Activated T-helper 17 cell treated with anti-CD3 and anti-CD28 coated beads, Interleukin-2, amount 50 U/mL, for 72 hours (primary cell): ENCODE measurements around the gene MYO9A. TPM values are rescaled to one million over a fixed set of nuclear protein-coding genes. Genes with fewer than 3 reads are reported as not detected.
"Not testable (repeated sequence)": the region's sequence is repeated elsewhere in the genome, so short reads cannot be mapped to it uniquely, and the experiment has no call there.

ENCODE experiments used
- ATAC-seq: fragments of 150-1000 bp; cut with Tn5 transposase; replicated peaks from 2 replicates; pipeline ENCODE4 v1.10.0; 2021; ENCODE audit warnings: mild to moderate bottlenecking, moderate library complexity
- H3K27ac Mint-ChIP-seq: one replicate; pipeline ENCODE4 v1.8.0; 2022; ENCODE audit warnings: mixed read lengths
- H3K27me3 Mint-ChIP-seq: one replicate; pipeline ENCODE4 v1.8.0; 2022; ENCODE audit warnings: mixed read lengths
- H3K36me3 Mint-ChIP-seq: one replicate; pipeline ENCODE4 v1.8.0; 2022; ENCODE audit warnings: low read depth, mild to moderate bottlenecking, mixed read lengths
- H3K4me1 Mint-ChIP-seq: one replicate; pipeline ENCODE4 v1.8.0; 2022; ENCODE audit warnings: mixed read lengths
- H3K4me3 Mint-ChIP-seq: one replicate; pipeline ENCODE4 v1.8.0; 2022; ENCODE audit warnings: mild to moderate bottlenecking, mixed read lengths
- H3K9me3 Mint-ChIP-seq: one replicate; pipeline ENCODE4 v1.8.0; 2022; ENCODE audit warnings: mixed read lengths
- total RNA-seq, 2 donors: library from RNA; stranded (reverse); gene quantifications; one replicate each; pipeline ENCODE4 v1.2.3, GENCODE V29; 2022

Gene MYO9A
- total RNA-seq, 2 donors from 2014 or later, result 20.5 to 29.3 TPM

DNA sequence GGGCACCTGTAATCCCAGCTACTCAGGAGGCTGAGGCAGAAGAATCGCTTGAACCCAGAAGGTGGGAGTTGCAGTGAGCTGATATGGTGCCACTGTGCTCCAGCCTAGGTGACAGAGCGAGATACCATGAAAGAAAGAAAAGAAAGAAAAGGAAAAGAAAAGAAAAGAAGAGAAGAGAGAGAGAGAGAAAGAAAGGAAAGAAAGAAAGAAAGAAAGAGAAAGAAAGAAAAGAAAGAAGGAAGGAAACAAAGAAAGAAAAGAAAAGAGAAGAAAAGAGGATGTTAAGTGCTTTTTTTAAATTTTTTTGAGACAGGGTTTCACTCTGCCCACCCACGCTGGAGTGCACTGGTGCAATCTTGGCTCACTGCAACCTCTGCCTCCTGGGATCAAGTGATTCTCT is 103.4 kb downstream of the MYO9A start:
- not testable (repeated sequence) for H3K4me3 Mint-ChIP-seq, H3K27ac Mint-ChIP-seq, H3K4me1 Mint-ChIP-seq, ATAC-seq, H3K9me3 Mint-ChIP-seq, H3K27me3 Mint-ChIP-seq
- H3K36me3 Mint-ChIP-seq, result peaks cover 16% of the 10 kb centered on the region

DNA sequence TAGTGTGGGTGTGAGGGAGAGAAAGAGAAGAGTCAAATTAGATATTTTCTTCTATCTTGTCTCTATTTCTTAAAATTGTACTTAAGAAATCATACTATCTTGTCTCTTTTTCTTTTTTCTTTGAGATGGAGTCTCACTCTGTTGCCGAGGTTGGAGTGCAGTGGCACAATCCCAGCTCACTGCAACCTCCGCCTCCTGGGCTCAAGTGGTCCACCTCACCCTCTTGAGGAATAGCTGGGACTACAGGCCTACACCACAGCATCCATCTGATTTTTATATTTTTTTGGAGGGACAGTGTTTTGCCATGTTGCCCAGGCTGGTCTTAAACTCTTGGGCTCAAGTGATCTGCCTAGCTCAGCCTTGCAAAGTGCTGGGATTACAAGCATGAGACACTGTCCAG is 104.2 kb downstream of the MYO9A start:
- Mint-ChIP-seq H3K27ac (no peak overlapping the region), H3K9me3 (no peaks in the 10 kb centered on the region), H3K27me3 (no peaks in the 10 kb centered on the region), H3K4me3 (no peak overlapping the region), H3K4me1 (no peaks in the 10 kb centered on the region), H3K36me3 (peaks cover 16% of the 10 kb centered on the region)
- no peak for ATAC-seq

- no peak overlapping the region for H3K27ac Mint-ChIP-seq
- peaks cover 25% of the 10 kb centered on the region for H3K36me3 Mint-ChIP-seq
- no peaks in the 10 kb centered on the region for H3K4me1 Mint-ChIP-seq
- no peaks in the 10 kb centered on the region for H3K27me3 Mint-ChIP-seq
- no peaks in the 10 kb centered on the region for H3K9me3 Mint-ChIP-seq
- no peak overlapping the region for H3K4me3 Mint-ChIP-seq
- ATAC-seq, result peak; percentile 53
Measured at GRCh38 chr15:72011302-72011942, 106.5 kb downstream of the MYO9A start.

GRCh38 chr15:72009222-72009621 is 108.7 kb downstream of the MYO9A start:
- H3K27ac Mint-ChIP-seq, result no peak overlapping the region
- no peaks in the 10 kb centered on the region for H3K27me3 Mint-ChIP-seq
- H3K4me1 Mint-ChIP-seq, result no peaks in the 10 kb centered on the region
- H3K36me3 Mint-ChIP-seq, result peaks cover 35% of the 10 kb centered on the region
- no peaks in the 10 kb centered on the region for H3K9me3 Mint-ChIP-seq
- no peak for ATAC-seq
- H3K4me3 Mint-ChIP-seq, result no peak overlapping the region

- H3K27ac Mint-ChIP-seq, result no peak overlapping the region
- no peak for ATAC-seq
- H3K27me3 Mint-ChIP-seq, result no peaks in the 10 kb centered on the region
- H3K9me3 Mint-ChIP-seq, result no peaks in the 10 kb centered on the region
- H3K36me3 Mint-ChIP-seq, result peaks cover 50% of the 10 kb centered on the region
- no peak overlapping the region for H3K4me3 Mint-ChIP-seq
- H3K4me1 Mint-ChIP-seq, result no peaks in the 10 kb centered on the region
Measured at GRCh38 chr15:72006382-72006781, 111.6 kb downstream of the MYO9A start.

- Mint-ChIP-seq H3K9me3 (no peaks in the 10 kb centered on the region), H3K4me1 (no peaks in the 10 kb centered on the region), H3K27me3 (no peaks in the 10 kb centered on the region), H3K36me3 (peaks cover 54% of the 10 kb centered on the region), H3K27ac (no peak overlapping the region), H3K4me3 (no peak overlapping the region)
- ATAC-seq, result no peak
Measured at GRCh38 chr15:72005483-72005882, 112.5 kb downstream of the MYO9A start.

- no peak overlapping the region for H3K4me3 Mint-ChIP-seq
- ATAC-seq, result no peak
- peaks cover 50% of the 10 kb centered on the region for H3K36me3 Mint-ChIP-seq
- no peaks in the 10 kb centered on the region for H3K9me3 Mint-ChIP-seq
- no peaks in the 10 kb centered on the region for H3K4me1 Mint-ChIP-seq
- no peaks in the 10 kb centered on the region for H3K27me3 Mint-ChIP-seq
- H3K27ac Mint-ChIP-seq, result no peak overlapping the region
Measured at GRCh38 chr15:71999807-72000206, 118.1 kb downstream of the MYO9A start.

DNA sequence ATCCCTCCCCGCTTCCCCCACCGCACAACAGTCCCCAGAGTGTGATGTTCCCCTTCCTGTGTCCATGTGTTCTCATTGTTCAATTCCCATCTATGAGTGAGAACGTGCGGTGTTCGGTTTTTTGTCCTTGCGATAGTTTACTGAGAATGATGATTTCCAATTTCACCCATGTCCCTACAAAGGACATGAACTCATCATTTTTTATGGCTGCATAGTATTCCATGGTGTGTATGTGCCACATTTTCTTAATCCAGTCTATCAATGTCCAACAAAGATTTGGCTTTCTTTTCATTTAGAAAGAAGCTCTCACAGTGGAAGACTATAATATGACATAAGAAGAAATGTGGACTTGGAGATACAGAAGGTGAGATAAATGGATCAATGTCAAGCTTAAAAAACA is 119.2 kb downstream of the MYO9A start:
- not testable (repeated sequence) for H3K4me3 Mint-ChIP-seq, H3K27ac Mint-ChIP-seq, ATAC-seq, H3K4me1 Mint-ChIP-seq, H3K9me3 Mint-ChIP-seq, H3K27me3 Mint-ChIP-seq
- H3K36me3 Mint-ChIP-seq, result peaks cover 50% of the 10 kb centered on the region

DNA sequence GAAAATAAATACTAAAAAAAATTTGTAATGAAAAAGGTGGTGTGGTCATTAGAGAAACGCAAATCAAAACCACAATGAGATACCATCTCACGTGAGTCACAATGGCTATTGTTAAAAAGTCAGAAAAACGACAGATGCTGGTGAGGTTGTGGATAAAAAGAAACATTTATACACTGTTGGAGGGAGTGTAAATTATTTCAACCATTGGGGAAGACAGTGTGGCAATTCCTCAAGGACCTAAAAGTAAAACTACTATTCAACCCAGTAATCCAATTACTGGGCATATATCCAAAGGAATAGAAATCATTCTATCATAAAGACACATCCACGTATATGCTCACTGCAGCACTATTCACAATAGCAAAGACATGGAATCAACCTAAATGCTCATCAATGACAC is 120.3 kb downstream of the MYO9A start:
- Mint-ChIP-seq H3K27ac (no peak overlapping the region), H3K9me3 (no peaks in the 10 kb centered on the region), H3K4me1 (no peaks in the 10 kb centered on the region), H3K4me3 (no peak overlapping the region), H3K27me3 (no peaks in the 10 kb centered on the region), H3K36me3 (peaks cover 46% of the 10 kb centered on the region)
- no peak for ATAC-seq

DNA sequence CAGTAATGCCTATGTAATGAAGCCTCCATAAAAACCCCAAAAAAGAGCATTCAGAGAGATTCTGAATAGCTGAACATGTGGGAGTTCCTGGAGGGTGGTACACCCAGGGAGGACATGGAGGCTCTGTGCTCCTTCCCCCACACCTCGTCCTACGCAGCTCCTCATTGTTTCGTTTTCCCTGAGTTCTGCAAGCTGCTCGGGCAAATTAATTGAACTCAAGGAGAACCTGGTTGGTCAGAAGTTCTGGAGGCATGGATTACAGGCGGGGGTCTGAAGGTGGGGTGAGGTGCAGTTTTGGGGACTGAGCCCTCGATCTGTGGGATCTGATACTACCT is 142.2 kb downstream of the MYO9A start:
- Mint-ChIP-seq H3K4me1 (no peaks in the 10 kb centered on the region), H3K4me3 (no peak overlapping the region), H3K27ac (no peak overlapping the region), H3K36me3 (peaks cover 43% of the 10 kb centered on the region), H3K9me3 (no peaks in the 10 kb centered on the region), H3K27me3 (no peaks in the 10 kb centered on the region)
- ATAC-seq, result no peak

DNA sequence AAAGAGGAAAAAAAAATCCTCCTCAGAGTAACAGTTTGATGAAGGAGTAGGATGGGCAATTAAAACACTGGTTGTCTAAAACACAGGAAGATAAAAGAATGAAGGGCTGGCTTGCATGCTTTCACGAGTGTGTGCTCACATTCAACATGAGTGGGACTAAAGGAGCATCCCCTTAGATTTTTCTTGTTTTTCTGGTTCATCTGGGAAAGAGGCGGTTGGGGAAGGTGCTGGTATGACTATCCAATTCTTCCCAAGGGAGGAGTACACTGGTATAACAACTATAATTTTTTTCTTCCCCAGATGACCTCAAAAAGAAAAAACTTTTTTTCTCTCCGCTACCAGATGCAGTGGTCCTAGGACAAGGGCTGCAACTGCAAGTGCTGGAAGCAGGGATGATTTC is 143.7 kb downstream of the MYO9A start:
- Mint-ChIP-seq H3K4me3 (no peak overlapping the region), H3K27ac (no peak overlapping the region), H3K4me1 (no peaks in the 10 kb centered on the region), H3K9me3 (no peaks in the 10 kb centered on the region), H3K36me3 (peaks cover 46% of the 10 kb centered on the region), H3K27me3 (no peaks in the 10 kb centered on the region)
- no peak for ATAC-seq

GRCh38 chr15:71973366-71973765 is 144.6 kb downstream of the MYO9A start:
- Mint-ChIP-seq H3K27ac (no peak overlapping the region), H3K4me3 (no peak overlapping the region), H3K9me3 (no peaks in the 10 kb centered on the region), H3K4me1 (no peaks in the 10 kb centered on the region), H3K36me3 (peaks cover 39% of the 10 kb centered on the region), H3K27me3 (no peaks in the 10 kb centered on the region)
- no peak for ATAC-seq

GRCh38 chr15:71971905-71972304 is 146.0 kb downstream of the MYO9A start:
- Mint-ChIP-seq H3K9me3 (no peaks in the 10 kb centered on the region), H3K36me3 (peaks cover 38% of the 10 kb centered on the region), H3K4me3 (no peak overlapping the region), H3K4me1 (no peaks in the 10 kb centered on the region), H3K27ac (no peak overlapping the region), H3K27me3 (no peaks in the 10 kb centered on the region)
- ATAC-seq, result no peak

- Mint-ChIP-seq H3K4me1 (no peaks in the 10 kb centered on the region), H3K27ac (no peak overlapping the region), H3K27me3 (no peaks in the 10 kb centered on the region), H3K4me3 (no peak overlapping the region), H3K9me3 (no peaks in the 10 kb centered on the region), H3K36me3 (peaks cover 28% of the 10 kb centered on the region)
- no peak for ATAC-seq
Measured at GRCh38 chr15:71970435-71970834, 147.5 kb downstream of the MYO9A start.

- Mint-ChIP-seq H3K27ac (no peak overlapping the region), H3K27me3 (no peaks in the 10 kb centered on the region), H3K4me1 (no peaks in the 10 kb centered on the region), H3K9me3 (no peaks in the 10 kb centered on the region), H3K36me3 (peaks cover 39% of the 10 kb centered on the region), H3K4me3 (no peak overlapping the region)
- no peak for ATAC-seq
Measured at GRCh38 chr15:71962537-71962936, 155.4 kb downstream of the MYO9A start.

DNA sequence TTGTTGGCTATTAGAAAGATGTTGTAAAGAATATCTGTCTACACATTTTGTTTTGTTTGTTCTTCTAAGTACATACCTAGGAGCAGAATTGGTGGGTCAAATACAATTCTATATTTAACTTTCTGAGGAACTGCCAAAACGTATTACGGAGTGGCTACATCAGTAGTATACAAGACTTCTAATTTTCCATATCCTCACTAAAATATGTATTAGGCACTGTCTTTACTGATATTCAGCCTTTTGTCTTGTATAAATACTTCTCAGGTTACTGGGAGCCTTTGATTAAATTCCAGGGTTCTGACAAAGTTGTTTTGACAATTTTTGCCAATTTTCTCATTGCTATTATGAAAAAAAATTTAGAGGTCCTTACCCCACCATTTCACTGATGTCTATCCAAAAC is 160.9 kb downstream of the MYO9A start:
- no peaks in the 10 kb centered on the region for H3K27me3 Mint-ChIP-seq
- H3K4me3 Mint-ChIP-seq, result no peak overlapping the region
- H3K36me3 Mint-ChIP-seq, result peaks cover 44% of the 10 kb centered on the region

More for the DNA sequence above, 160.9 kb downstream of the MYO9A start:
- Mint-ChIP-seq H3K4me1 (no peaks in the 10 kb centered on the region), H3K27ac (no peak overlapping the region), H3K9me3 (no peaks in the 10 kb centered on the region)
- ATAC-seq, result no peak
